Calu3 (cell line): ENCODE data around the gene RNF208. TPM values are rescaled to one million over a fixed set of nuclear protein-coding genes. Genes with fewer than 3 reads are reported as not detected.

Experiments used
- BruUV-seq: library from RNA; stranded (reverse); fragments of 400-500 nt; replicated peaks from 2 replicates; lab custom pipeline; 2021; lab: Mats Ljungman, UMichigan
- CTCF ChIA-PET: fragments of 300-600 bp; sonication (Branson Sonifier 250); formaldehyde crosslinking; loops from one replicate; lab custom pipeline; 2022; ENCODE audit warnings: antibody characterized with exemption; lab: Charles Lee
- DNase-seq: peaks from one replicate; pipeline ENCODE4 v3.0.0; 2022
- H3K27ac Mint-ChIP-seq: one replicate; pipeline ENCODE4 v1.8.0; 2022; ENCODE audit warnings: mixed read lengths; ENCODE audit not compliant: unreplicated experiment
- H3K27me3 Mint-ChIP-seq: one replicate; pipeline ENCODE4 v1.8.0; 2022; ENCODE audit warnings: mixed read lengths; ENCODE audit not compliant: unreplicated experiment
- H3K36me3 Mint-ChIP-seq: one replicate; pipeline ENCODE4 v1.8.0; 2022; ENCODE audit warnings: mild to moderate bottlenecking, moderate library complexity, mixed read lengths; ENCODE audit not compliant: insufficient read depth, unreplicated experiment
- H3K4me1 Mint-ChIP-seq: one replicate; pipeline ENCODE4 v1.8.0; 2022; ENCODE audit warnings: mild to moderate bottlenecking, low read depth, mixed read lengths; ENCODE audit not compliant: unreplicated experiment
- H3K4me3 Mint-ChIP-seq: one replicate; pipeline ENCODE4 v1.8.0; 2022; ENCODE audit warnings: mild to moderate bottlenecking, low read depth, moderate library complexity, mixed read lengths; ENCODE audit not compliant: unreplicated experiment
- H3K9me3 Mint-ChIP-seq: one replicate; pipeline ENCODE4 v1.8.0; 2022; ENCODE audit warnings: low read depth, mixed read lengths; ENCODE audit not compliant: unreplicated experiment
- intact Hi-C: fragments of 100-400 bp; cut with micrococcal nuclease; formaldehyde crosslinking; loops from one replicate; pipeline ENCODE4 v1.10.0; 2022; ENCODE audit not compliant: unreplicated experiment
- total RNA-seq: library from RNA; stranded (reverse); gene quantifications from 2 replicates; pipeline ENCODE4 v1.2.3, GENCODE V29; 2022
- TF ChIP-seq, protein P1 (sequence below): fragments of 200-600 bp; IDR thresholded peaks from one replicate; pipeline ENCODE4 v1.8.0; 2022; ENCODE audit warnings: antibody characterized with exemption; ENCODE audit not compliant: unreplicated experiment

RNF208 gene
- total RNA-seq, 1 experiment from 2014 or later, result 10.1 TPM

DNA sequence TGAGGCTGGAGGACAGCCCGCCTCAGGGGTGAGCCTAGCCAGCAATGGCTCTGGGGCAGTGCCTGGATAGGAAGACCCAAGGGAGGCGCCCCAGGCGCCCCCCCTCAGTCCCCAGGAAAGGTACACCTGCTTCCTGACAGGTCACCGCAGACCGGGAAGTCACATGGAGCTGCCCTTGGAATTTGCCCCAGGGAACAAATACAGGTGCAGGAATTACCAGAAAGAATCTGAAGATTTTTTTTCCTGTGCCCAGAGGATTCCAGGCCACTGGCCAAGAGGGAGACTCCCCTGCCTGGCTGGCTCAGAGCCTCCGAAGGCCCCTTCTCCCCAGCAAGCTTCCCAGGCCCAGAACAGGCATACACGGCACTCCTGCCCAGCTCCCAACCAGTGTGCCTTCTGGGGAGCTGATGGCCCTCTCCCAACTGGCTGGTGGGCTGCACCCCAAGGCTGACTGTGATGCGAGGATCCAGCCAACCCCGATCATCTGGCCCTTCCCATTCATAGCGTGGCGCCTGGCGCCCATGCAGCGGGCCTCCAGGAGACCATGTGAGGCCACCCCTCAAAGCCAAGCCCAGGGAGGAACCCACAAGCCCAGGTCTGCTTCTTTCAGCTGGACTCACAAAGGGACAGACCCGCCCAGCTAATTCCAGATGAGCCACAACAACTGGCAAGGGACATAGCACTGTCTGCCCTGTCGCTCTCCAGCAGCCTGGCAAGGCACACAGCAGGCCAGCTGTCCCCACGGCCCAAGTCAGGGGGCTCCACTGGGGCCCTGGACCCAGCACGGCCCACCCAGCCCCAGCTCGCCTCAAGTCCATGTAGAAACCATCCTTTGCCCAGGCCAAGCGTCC lies 23.8 kb downstream of the RNF208 start:
- H3K27me3 Mint-ChIP-seq, result no peaks in the 10 kb centered on the region
- peak; percentile 28 for DNase-seq

GRCh38 chr9:137195525-137196220 lies 26.4 kb downstream of the RNF208 start:
- peak; percentile 52 for DNase-seq
- Mint-ChIP-seq H3K9me3 (no peaks in the 10 kb centered on the region), H3K27me3 (no peaks in the 10 kb centered on the region), H3K27ac (no peak overlapping the region), H3K4me3 (peak overlapping the region; percentile 60), H3K4me1 (peaks cover 35% of the 10 kb centered on the region), H3K36me3 (peaks cover 41% of the 10 kb centered on the region)
- CTCF ChIA-PET, result interaction anchor here (0.8 to 1.0 kb wide), 2 partner anchors 19 to 28 kb away, joined by 3 to 7 read pairs; no protein-coding TSS in a partner anchor
- no TSS peak for BruUV-seq
- TF ChIP-seq, protein P1, sequence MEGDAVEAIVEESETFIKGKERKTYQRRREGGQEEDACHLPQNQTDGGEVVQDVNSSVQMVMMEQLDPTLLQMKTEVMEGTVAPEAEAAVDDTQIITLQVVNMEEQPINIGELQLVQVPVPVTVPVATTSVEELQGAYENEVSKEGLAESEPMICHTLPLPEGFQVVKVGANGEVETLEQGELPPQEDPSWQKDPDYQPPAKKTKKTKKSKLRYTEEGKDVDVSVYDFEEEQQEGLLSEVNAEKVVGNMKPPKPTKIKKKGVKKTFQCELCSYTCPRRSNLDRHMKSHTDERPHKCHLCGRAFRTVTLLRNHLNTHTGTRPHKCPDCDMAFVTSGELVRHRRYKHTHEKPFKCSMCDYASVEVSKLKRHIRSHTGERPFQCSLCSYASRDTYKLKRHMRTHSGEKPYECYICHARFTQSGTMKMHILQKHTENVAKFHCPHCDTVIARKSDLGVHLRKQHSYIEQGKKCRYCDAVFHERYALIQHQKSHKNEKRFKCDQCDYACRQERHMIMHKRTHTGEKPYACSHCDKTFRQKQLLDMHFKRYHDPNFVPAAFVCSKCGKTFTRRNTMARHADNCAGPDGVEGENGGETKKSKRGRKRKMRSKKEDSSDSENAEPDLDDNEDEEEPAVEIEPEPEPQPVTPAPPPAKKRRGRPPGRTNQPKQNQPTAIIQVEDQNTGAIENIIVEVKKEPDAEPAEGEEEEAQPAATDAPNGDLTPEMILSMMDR, result no peak
- intact Hi-C loops, result no loop called here

More for the DNA sequence above, 23.8 kb downstream of the RNF208 start:
- TF ChIP-seq, protein P1, result no peak
- intact Hi-C loops, result no loop called here
- CTCF ChIA-PET, result interaction anchor here (1.4 kb wide), 1 partner anchor 9 kb away, joined by 5 read pairs; no protein-coding TSS in a partner anchor
- Mint-ChIP-seq H3K36me3 (peaks cover 44% of the 10 kb centered on the region), H3K9me3 (no peaks in the 10 kb centered on the region), H3K4me1 (peaks cover 28% of the 10 kb centered on the region), H3K4me3 (peak overlapping the region; percentile 77), H3K27ac (no peak overlapping the region)
- BruUV-seq, result no TSS peak

GRCh38 chr9:137194909-137195308 lies 27.1 kb downstream of the RNF208 start:
- intact Hi-C loops, result no loop called here
- no TSS peak for BruUV-seq
- Mint-ChIP-seq H3K27ac (no peak overlapping the region), H3K9me3 (no peaks in the 10 kb centered on the region), H3K27me3 (no peaks in the 10 kb centered on the region), H3K36me3 (peaks cover 42% of the 10 kb centered on the region), H3K4me1 (peaks cover 38% of the 10 kb centered on the region), H3K4me3 (peak overlapping the region; percentile 60)
- CTCF ChIA-PET, result interaction anchor here (1.0 to 1.2 kb wide), 2 partner anchors 20 to 42 kb away, joined by 3 to 4 read pairs; no protein-coding TSS in a partner anchor
- no peak for DNase-seq
- TF ChIP-seq, protein P1, result no peak

- peaks cover 38% of the 10 kb centered on the region for H3K4me1 Mint-ChIP-seq
- BruUV-seq, result no TSS peak
- H3K36me3 Mint-ChIP-seq, result peaks cover 41% of the 10 kb centered on the region
- TF ChIP-seq, protein P1, result no peak
- no peaks in the 10 kb centered on the region for H3K9me3 Mint-ChIP-seq
- no peak for DNase-seq
- H3K27me3 Mint-ChIP-seq, result no peaks in the 10 kb centered on the region
- no peak overlapping the region for H3K4me3 Mint-ChIP-seq
- H3K27ac Mint-ChIP-seq, result no peak overlapping the region
- CTCF ChIA-PET, result interaction anchor here (1.2 kb wide), 1 partner anchor 42 kb away, joined by 4 read pairs; no protein-coding TSS in a partner anchor
- intact Hi-C loops, result no loop called here
Observed at GRCh38 chr9:137194388-137194787, 27.7 kb downstream of the RNF208 start.
